Natural killer cell (primary cell): ENCODE measurements around the gene SFTPD. TPM values are rescaled to one million over a fixed set of nuclear protein-coding genes. Genes with fewer than 3 reads are reported as not detected.

Experiments used
- ATAC-seq, 3 donors: fragments of 150-1000 bp in 2 of 3; fragments of 200-7000 bp in 1 of 3; cut with Tn5 transposase; 1 replicate in 1 of 3; 2 replicates in 2 of 3; pipeline ENCODE4 v1.10.0; 2021; ENCODE audit warnings: mild to moderate bottlenecking in 2 of 3, moderate library complexity in 2 of 3
- DNase-seq, 2 donors: peaks; one replicate each; pipeline versions ENCODE4 v3.0.0 to v3.0.0-alpha.2; 2013 to 2021; ENCODE audit warnings: mixed read lengths in 1 of 2
- H3K27ac ChIP-seq: one replicate; pipeline ENCODE4 v1.5.1; 2013; ENCODE audit warnings: mild to moderate bottlenecking, low read length
- H3K27me3 ChIP-seq: one replicate; pipeline ENCODE4 v1.6.1; 2013; ENCODE audit warnings: low read length; ENCODE audit not compliant: control insufficient read depth, insufficient read depth
- H3K36me3 ChIP-seq: one replicate; pipeline ENCODE4 v1.6.1; 2013; ENCODE audit warnings: low read length; ENCODE audit not compliant: control insufficient read depth, insufficient read depth
- H3K4me1 ChIP-seq: one replicate; pipeline ENCODE4 v1.6.1; 2013; ENCODE audit warnings: low read length; ENCODE audit not compliant: control insufficient read depth, insufficient read depth
- H3K4me3 ChIP-seq: one replicate; pipeline ENCODE4 v1.5.1; 2013; ENCODE audit warnings: low read length
- H3K9me3 ChIP-seq: one replicate; pipeline ENCODE4 v1.6.1; 2013; ENCODE audit warnings: low read length; ENCODE audit not compliant: control insufficient read depth, insufficient read depth
- H3K27ac Mint-ChIP-seq, 2 donors: one replicate each; pipeline ENCODE4 v1.8.0; 2022; ENCODE audit warnings: mild to moderate bottlenecking in 2 of 2, mixed read lengths in 2 of 2, moderate library complexity in 1 of 2
- H3K27me3 Mint-ChIP-seq, 2 donors: one replicate each; pipeline ENCODE4 v1.8.0; 2022; ENCODE audit warnings: low read depth in 2 of 2, mixed read lengths in 2 of 2
- H3K36me3 Mint-ChIP-seq: one replicate; pipeline ENCODE4 v1.8.0; 2022; ENCODE audit warnings: mixed read lengths
- H3K4me1 Mint-ChIP-seq, 2 donors: one replicate each; pipeline ENCODE4 v1.8.0; 2022; ENCODE audit warnings: mixed read lengths in 2 of 2
- H3K4me3 Mint-ChIP-seq: one replicate; pipeline ENCODE4 v1.8.0; 2022; ENCODE audit warnings: mild to moderate bottlenecking, moderate library complexity, mixed read lengths
- H3K9me3 Mint-ChIP-seq, 2 donors: one replicate each; pipeline ENCODE4 v1.8.0; 2022; ENCODE audit warnings: mixed read lengths in 2 of 2
- CTCF ChIP-seq: fragments of 200-600 bp; IDR thresholded peaks from one replicate; pipeline ENCODE4 v1.8.0; 2022; ENCODE audit warnings: antibody characterized with exemption
- WGBS: methylation state at CpG from one replicate; pipeline ENCODE4 v1.1.7; 2013; ENCODE audit warnings: missing lambda C conversion rate; ENCODE audit not compliant: insufficient coverage; 5-methylcytosine and 5-hydroxymethylcytosine counted together
- intact Hi-C: fragments of 100-400 bp; cut with micrococcal nuclease; formaldehyde crosslinking; loops from one replicate; pipeline ENCODE4 v1.14.2; 2022
- total RNA-seq, 4 donors: library from RNA; stranded (reverse); fragments of 120-200 nt in 1 of 4; gene quantifications; one replicate each; pipeline versions ENCODE4 v1.2.3 to v1.2.4, GENCODE V29; 2013 to 2022

The SFTPD gene
- total RNA-seq, 3 donors from 2014 or later (not counting 1 experiment from before 2014, with no cell fraction given), result 0.56 TPM; not detected in 2

GRCh38 chr10:79985481-79986072 is 36.7 kb upstream of the SFTPD start:
- no peaks in the 10 kb centered on the region for H3K9me3 ChIP-seq
- H3K27ac ChIP-seq, result no peak overlapping the region
- H3K27me3 ChIP-seq, result peaks cover 6% of the 10 kb centered on the region
- 84% methylated on average over 3 of the region's 3 CpGs for WGBS
- Mint-ChIP-seq H3K4me3 (no peak overlapping the region), H3K4me1 (peaks cover 0 to 4% of the 10 kb centered on the region in 2 donors), H3K27ac (no peak overlapping the region), H3K27me3 (peaks cover 37 to 65% of the 10 kb centered on the region in 2 donors), H3K36me3 (peaks cover 19% of the 10 kb centered on the region), H3K9me3 (peaks cover 2 to 10% of the 10 kb centered on the region in 2 donors)
- no peak overlapping the region for H3K4me3 ChIP-seq
- TF ChIP-seq CTCF, result no peak
- DNase-seq, result no peak
- no peaks in the 10 kb centered on the region for H3K36me3 ChIP-seq
- H3K4me1 ChIP-seq, result no peaks in the 10 kb centered on the region
- intact Hi-C loops, result no loop called here
- ATAC-seq, result no peak

GRCh38 chr10:79984851-79985250 is 35.9 kb upstream of the SFTPD start:
- TF ChIP-seq CTCF, result no peak
- Histone ChIP-seq H3K27me3 (peaks cover 6% of the 10 kb centered on the region), H3K4me3 (no peak overlapping the region), H3K36me3 (no peaks in the 10 kb centered on the region), H3K4me1 (no peaks in the 10 kb centered on the region), H3K27ac (no peak overlapping the region), H3K9me3 (no peaks in the 10 kb centered on the region)
- Mint-ChIP-seq H3K27ac (no peak overlapping the region), H3K36me3 (peaks cover 13% of the 10 kb centered on the region), H3K4me3 (no peak overlapping the region), H3K27me3 (peaks cover 37 to 66% of the 10 kb centered on the region in 2 donors), H3K4me1 (peaks cover 0 to 4% of the 10 kb centered on the region in 2 donors), H3K9me3 (peaks cover 2 to 6% of the 10 kb centered on the region in 2 donors)
- intact Hi-C loops, result no loop called here
- ATAC-seq (no peak), DNase-seq (no peak)
- 73% methylated on average over 8 of the region's 9 CpGs for WGBS

DNA sequence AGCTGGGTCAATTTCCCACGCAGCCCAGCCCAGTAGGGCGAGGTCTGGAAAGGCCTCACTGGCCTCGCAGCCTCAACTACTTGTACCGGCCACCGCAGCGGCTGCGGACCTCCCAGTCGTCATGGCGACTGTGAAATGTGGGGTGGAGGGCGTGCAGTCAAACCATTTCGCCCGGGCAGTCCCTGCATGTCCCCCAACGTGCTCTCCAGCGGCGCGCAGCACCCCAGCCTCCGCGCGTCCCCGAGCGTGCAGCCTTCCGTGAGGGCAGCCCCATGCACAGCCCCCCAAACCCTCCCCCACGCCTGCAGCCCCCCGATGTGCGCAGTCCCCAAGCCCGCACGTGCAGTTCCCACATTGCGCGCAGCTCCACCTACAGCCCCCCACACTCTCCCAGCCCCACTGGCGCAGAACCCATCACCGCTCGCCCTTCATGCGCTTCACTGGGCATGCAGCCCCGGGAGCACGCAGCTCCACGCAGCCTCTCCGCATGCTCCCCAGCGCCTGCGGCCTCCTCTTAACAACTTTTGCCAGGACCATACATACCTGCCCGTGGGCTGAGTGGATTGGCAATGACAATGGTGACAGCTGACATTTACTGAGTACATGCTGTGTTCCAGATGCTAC is 34.5 kb upstream of the SFTPD start:
- H3K4me3 Mint-ChIP-seq, result no peak overlapping the region
- H3K9me3 Mint-ChIP-seq, result peaks cover 0 to 2% of the 10 kb centered on the region in 2 donors
- intact Hi-C loops, result no loop called here
- no peak for DNase-seq
- no peak for TF ChIP-seq CTCF
- Histone ChIP-seq H3K36me3 (no peaks in the 10 kb centered on the region), H3K27me3 (peaks cover 6% of the 10 kb centered on the region), H3K4me1 (no peaks in the 10 kb centered on the region), H3K4me3 (no peak overlapping the region), H3K9me3 (no peaks in the 10 kb centered on the region), H3K27ac (no peak overlapping the region)
- H3K36me3 Mint-ChIP-seq, result peaks cover 2% of the 10 kb centered on the region
- peaks cover 39 to 74% of the 10 kb centered on the region in 2 donors for H3K27me3 Mint-ChIP-seq
- H3K27ac Mint-ChIP-seq, result no peak overlapping the region
- ATAC-seq, result no peak
- peaks cover 0 to 4% of the 10 kb centered on the region in 2 donors for H3K4me1 Mint-ChIP-seq
- 37% methylated on average over 38 of the region's 40 CpGs for WGBS
